Measurements from ENCODE around the gene CRYM.

GRCh38 chr16:21300309-21301167 is 22.4 kb upstream of the CRYM start:
- TF ChIP-seq EZH2 (IDR thresholded peaks at IDR 0.05; ENCODE audit: low read depth) (no peak), CTCF (conservative IDR thresholded peaks at IDR 0.05) (peak; percentile 80)

Measured in PC-9 (cell line).